Small intestine (tissue), 7 donors: ENCODE measurements around the gene PHC3. TPM values are rescaled to one million over a fixed set of nuclear protein-coding genes. Genes with fewer than 3 reads are reported as not detected.
"Not testable (repeated sequence)": the region's sequence is repeated elsewhere in the genome, so short reads cannot be mapped to it uniquely, and the experiment has no call there.

Experiments used
- DNase-seq, 2 donors: peaks; one replicate each; pipeline versions ENCODE4 v3.0.0 to v3.0.0-alpha.2; 2013
- FAIRE-seq: peaks from 2 replicates; lab custom pipeline; 2012; peaks lifted over from hg19 to GRCh38; lab: Jason Lieb, UNC
- H3K27ac ChIP-seq, 3 donors: one replicate each; pipeline ENCODE4 v1.5.1; 2013; ENCODE audit warnings: low read length in 2 of 3, mild to moderate bottlenecking in 2 of 3, control low read depth in 1 of 3, inconsistent platforms in 1 of 3, low read depth in 1 of 3, moderate library complexity in 1 of 3
- H3K27me3 ChIP-seq, 3 donors: one replicate each; pipeline ENCODE4 v1.6.1; 2013; ENCODE audit warnings: low read length in 3 of 3, inconsistent platforms in 1 of 3; ENCODE audit not compliant: control insufficient read depth in 3 of 3, insufficient read depth in 3 of 3
- H3K36me3 ChIP-seq, 3 donors: one replicate each; pipeline ENCODE4 v1.6.1; 2013; ENCODE audit warnings: low read length in 3 of 3, inconsistent platforms in 1 of 3, low read depth in 1 of 3, mild to moderate bottlenecking in 1 of 3, moderate library complexity in 1 of 3; ENCODE audit not compliant: control insufficient read depth in 3 of 3, insufficient read depth in 2 of 3
- H3K4me1 ChIP-seq, 3 donors: one replicate each; pipeline ENCODE4 v1.6.1; 2013; ENCODE audit warnings: low read length in 2 of 3, inconsistent platforms in 1 of 3, low read depth in 1 of 3, mild to moderate bottlenecking in 1 of 3, moderate library complexity in 1 of 3; ENCODE audit not compliant: control insufficient read depth in 3 of 3, insufficient read depth in 2 of 3
- H3K4me3 ChIP-seq, 3 donors: one replicate each; pipeline ENCODE4 v1.5.1; 2013; ENCODE audit warnings: low read length in 3 of 3, control low read depth in 1 of 3, inconsistent platforms in 1 of 3, low read depth in 1 of 3, mild to moderate bottlenecking in 1 of 3, moderate library complexity in 1 of 3
- H3K9me3 ChIP-seq, 2 donors: one replicate each; pipeline ENCODE4 v1.6.1; 2013; ENCODE audit warnings: low read depth in 1 of 2, low read length in 1 of 2; ENCODE audit not compliant: control insufficient read depth in 2 of 2, insufficient read depth in 1 of 2
- WGBS, 3 donors: extraction: QIAGEN DNeasy Blood & Tissue Kit; methylation state at CpG; one replicate each; pipeline ENCODE4 v1.1.7; 2013; 5-methylcytosine and 5-hydroxymethylcytosine counted together
- polyA plus RNA-seq, 4 donors: library from polyadenylated mRNA; stranded (reverse) in 3 of 4; unstranded in 1 of 4; fragments of 200-250 nt in 3 of 4; fragments of 120-200 nt in 1 of 4; gene quantifications; one replicate each; pipeline versions ENCODE4 v1.2.1 to v1.2.3, GENCODE V29; 2013
- donor health status: healthy with polysubstance abuse.
- donor health status: control.
- donor health status: control.
- donor health status: Bipolar disorder and iron deficiency.
- donor health status: healthy.

The PHC3 gene
- polyA plus RNA-seq, 4 donors: 2.5 to 30.4 (median 4.3) TPM

- Histone ChIP-seq H3K4me3 (no peak overlapping the region), H3K27me3 (no peaks in the 10 kb centered on the region), H3K36me3 (peaks cover under 1 to 31% (median 21%) of the 10 kb centered on the region in 3 donors), H3K9me3 (peaks cover 0 to 9% of the 10 kb centered on the region in 2 donors), H3K27ac (no peak overlapping the region), H3K4me1 (peaks cover 0 to 3% (median 0%) of the 10 kb centered on the region in 3 donors)
- FAIRE-seq (no peak), DNase-seq (peak in 1 of 2 donors; percentile 5)
- 76 to 82% (median 78%) methylated on average over 2 of the region's 2 CpGs for WGBS, 3 donors
Observed at GRCh38 chr3:170132335-170132734, 49.2 kb downstream of the PHC3 start.

DNA sequence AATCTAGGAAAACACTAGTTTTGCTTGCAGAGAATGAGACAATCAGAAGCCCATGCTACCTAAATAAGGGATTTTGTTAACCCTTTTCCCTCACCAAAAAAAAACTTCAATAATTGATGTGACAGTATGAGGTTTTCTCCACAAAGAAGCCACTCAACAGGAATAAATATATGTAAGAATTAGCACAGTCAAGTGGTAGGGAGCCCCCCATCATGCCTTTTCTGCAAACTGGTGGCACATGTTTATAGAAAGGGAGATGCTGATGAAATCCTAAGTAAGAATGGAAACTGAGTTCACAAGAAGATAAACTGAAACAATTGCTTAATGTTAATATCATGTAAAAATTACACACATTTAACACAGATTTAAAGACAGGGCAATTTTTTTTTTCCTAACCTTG is 51.0 kb downstream of the PHC3 start:
- Histone ChIP-seq H3K4me3 (no peak overlapping the region), H3K4me1 (peaks cover 0 to 3% (median 0%) of the 10 kb centered on the region in 3 donors), H3K9me3 (peaks cover 0 to 9% of the 10 kb centered on the region in 2 donors), H3K36me3 (peaks cover 3 to 35% (median 21%) of the 10 kb centered on the region in 3 donors), H3K27ac (no peak overlapping the region), H3K27me3 (no peaks in the 10 kb centered on the region)
- no peak for DNase-seq
- FAIRE-seq: no peak

GRCh38 chr3:170128977-170129431 is 52.5 kb downstream of the PHC3 start:
- no peak for FAIRE-seq
- DNase-seq: no peak
- H3K36me3 ChIP-seq: peaks cover 3 to 36% (median 16%) of the 10 kb centered on the region in 3 donors

DNA sequence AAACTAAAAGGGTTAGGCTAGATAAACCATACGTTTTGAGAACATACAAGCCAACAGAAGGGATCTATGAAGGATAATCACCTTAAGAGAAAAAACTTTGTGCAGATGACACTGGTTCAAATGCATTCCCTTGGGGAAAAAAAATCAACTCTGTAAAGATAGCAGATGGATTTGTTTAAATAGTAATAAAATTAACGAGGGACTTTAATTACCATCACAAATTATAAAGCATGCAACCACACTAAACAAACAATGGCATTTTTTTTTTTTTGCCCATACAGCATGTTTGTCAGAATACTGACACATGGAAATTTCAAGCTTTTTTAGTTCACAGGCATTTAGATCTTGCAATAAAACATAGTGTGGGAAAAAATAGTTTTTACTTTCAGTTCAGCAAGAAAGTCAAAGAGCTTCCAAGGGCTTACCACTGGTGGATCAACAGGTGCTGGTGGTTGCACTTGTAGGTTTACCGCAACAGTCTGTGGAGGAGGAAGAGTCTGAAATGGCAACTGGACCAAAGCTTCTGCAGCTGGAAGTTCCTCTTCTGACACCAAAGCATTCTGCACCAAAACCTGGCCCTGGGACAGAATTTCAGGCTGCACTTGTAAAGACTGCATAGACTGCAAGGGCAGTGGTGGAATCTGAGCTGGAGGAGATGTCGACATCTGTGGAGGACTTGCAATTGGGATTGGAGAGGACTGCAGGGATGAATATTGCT is 53.1 kb downstream of the PHC3 start:
- peaks cover 3 to 40% (median 14%) of the 10 kb centered on the region in 3 donors for H3K36me3 ChIP-seq
- FAIRE-seq: no peak
- 59 to 70% (median 64%) methylated on average over 4 of the region's 4 CpGs for WGBS, 3 donors

More at GRCh38 chr3:170128977-170129431, 52.5 kb downstream of the PHC3 start:
- H3K4me3 ChIP-seq: no peak overlapping the region
- peaks cover 0 to 9% of the 10 kb centered on the region in 2 donors for H3K9me3 ChIP-seq
- 76 to 100% (median 93%) methylated on average over 1 of the region's 1 CpG for WGBS, 3 donors
- H3K27ac ChIP-seq: peak overlapping the region in 1 of 3 donors; percentile 30
- H3K27me3 ChIP-seq: no peaks in the 10 kb centered on the region
- H3K4me1 ChIP-seq: peaks cover 0 to 3% (median 0%) of the 10 kb centered on the region in 3 donors

DNA sequence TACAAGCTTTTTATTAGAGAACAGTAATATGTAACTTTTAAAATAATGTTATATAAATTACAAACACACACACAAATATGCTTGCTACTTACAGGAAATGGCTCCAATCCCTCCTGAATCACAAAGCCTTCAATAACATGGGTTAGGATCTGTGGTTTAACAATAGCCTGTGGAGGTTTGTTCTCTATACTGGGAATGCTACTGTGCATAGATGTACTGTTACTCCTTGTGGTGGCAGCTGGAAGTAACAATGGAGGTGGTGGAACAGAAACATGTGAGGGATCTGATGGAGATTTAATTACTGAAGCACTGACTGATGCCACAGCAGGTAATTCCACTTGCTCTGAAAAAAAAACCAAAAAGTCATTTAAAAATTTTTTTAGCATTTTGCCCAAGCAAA is 64.4 kb downstream of the PHC3 start:
- H3K4me3 ChIP-seq: no peak overlapping the region
- H3K4me1 ChIP-seq: no peaks in the 10 kb centered on the region
- H3K9me3 ChIP-seq: no peaks in the 10 kb centered on the region
- H3K36me3 ChIP-seq: peaks cover 13 to 40% (median 19%) of the 10 kb centered on the region in 3 donors
- no peak for DNase-seq
- FAIRE-seq: no peak
- no peak overlapping the region for H3K27ac ChIP-seq
- H3K27me3 ChIP-seq: no peaks in the 10 kb centered on the region

More for the DNA sequence above, 53.1 kb downstream of the PHC3 start:
- DNase-seq: no peak
- H3K27ac ChIP-seq: peak overlapping the region in 1 of 3 donors; percentile 30
- H3K4me3 ChIP-seq: no peak overlapping the region
- H3K4me1 ChIP-seq: peaks cover 0 to 3% (median 0%) of the 10 kb centered on the region in 3 donors
- H3K27me3 ChIP-seq: no peaks in the 10 kb centered on the region
- H3K9me3 ChIP-seq: peaks cover 0 to 9% of the 10 kb centered on the region in 2 donors

DNA sequence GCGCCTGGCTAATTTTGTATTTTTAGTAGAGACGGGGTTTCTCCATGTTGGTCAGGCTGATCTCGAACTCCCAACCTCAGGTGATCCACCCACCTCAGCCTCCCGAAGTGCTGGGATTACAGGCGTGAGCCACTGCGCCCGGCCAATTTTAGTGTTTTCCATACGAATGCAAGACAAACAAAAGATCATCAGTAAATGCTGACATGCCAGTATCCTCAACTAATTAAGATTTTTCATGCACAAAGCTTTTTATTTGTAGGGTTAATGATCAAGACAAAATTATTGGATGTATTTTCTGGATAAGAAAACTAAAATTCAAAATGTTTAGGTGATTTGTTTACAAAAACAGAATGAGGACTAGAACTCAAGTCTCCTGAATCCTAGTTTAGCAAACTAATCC is 67.4 kb downstream of the PHC3 start:
- not testable (repeated sequence) for DNase-seq, H3K4me1 ChIP-seq, H3K9me3 ChIP-seq, H3K27ac ChIP-seq, H3K4me3 ChIP-seq, H3K27me3 ChIP-seq, FAIRE-seq
- H3K36me3 ChIP-seq: peaks cover 10 to 26% (median 14%) of the 10 kb centered on the region in 3 donors
- 84 to 98% (median 98%) methylated on average over 8 of the region's 8 CpGs for WGBS, 3 donors

- Histone ChIP-seq H3K4me3 (no peak overlapping the region), H3K36me3 (peaks cover 3 to 11% (median 9%) of the 10 kb centered on the region in 3 donors), H3K4me1 (no peaks in the 10 kb centered on the region), H3K27me3 (no peaks in the 10 kb centered on the region), H3K27ac (no peak overlapping the region), H3K9me3 (no peaks in the 10 kb centered on the region)
- DNase-seq: no peak
- no peak for FAIRE-seq
- 87 to 92% (median 89%) methylated on average over 9 of the region's 9 CpGs for WGBS, 3 donors
Observed at GRCh38 chr3:170111147-170111771, 70.3 kb downstream of the PHC3 start.

- DNase-seq (no peak), FAIRE-seq (no peak)
- no peaks in the 10 kb centered on the region for H3K4me1 ChIP-seq
- no peaks in the 10 kb centered on the region for H3K27me3 ChIP-seq
- WGBS, 3 donors: 84 to 88% (median 88%) methylated on average over 2 of the region's 2 CpGs
- H3K36me3 ChIP-seq: peaks cover 0 to 11% (median 8%) of the 10 kb centered on the region in 3 donors
- no peaks in the 10 kb centered on the region for H3K9me3 ChIP-seq
- H3K27ac ChIP-seq: no peak overlapping the region
- no peak overlapping the region for H3K4me3 ChIP-seq
Observed at GRCh38 chr3:170109579-170110293, 71.8 kb downstream of the PHC3 start.
